HepG2 (cell line): ENCODE measurements around the gene NSD1.
"Not testable (repeated sequence)": the region's sequence is repeated elsewhere in the genome, so short reads cannot be mapped to it uniquely, and the experiment has no call there.

Source experiments
- ARID2 ChIP-seq: sonication (generic); formaldehyde crosslinking; IDR thresholded peaks from 2 replicates; pipeline ENCODE4 v1.8.1; 2022; ENCODE audit warnings: mild to moderate bottlenecking, missing genetic modification reagents, borderline replicate concordance
- CBFB ChIP-seq: sonication (generic); formaldehyde crosslinking; IDR thresholded peaks from 2 replicates; pipeline ENCODE4 v1.4.0; 2020; ENCODE audit warnings: missing genetic modification reagents
- CREM ChIP-seq, 2 experiments: sonication (generic) in 1 of 2; formaldehyde crosslinking in 1 of 2; IDR thresholded peaks; 2 replicates each; pipeline versions ENCODE4 v1.4.0 to v1.6.1; 2016 to 2020; ENCODE audit warnings: antibody characterized with exemption in 1 of 2, mild to moderate bottlenecking in 1 of 2, missing genetic modification reagents in 1 of 2
- CTCF ChIP-seq: sonication (generic); formaldehyde crosslinking; IDR thresholded peaks from 2 replicates; pipeline ENCODE4 v1.5.0; 2020; ENCODE audit warnings: mild to moderate bottlenecking, missing genetic modification reagents, moderate library complexity
- DPF2 ChIP-seq: sonication (generic); formaldehyde crosslinking; IDR thresholded peaks from 2 replicates; pipeline ENCODE4 v1.4.0; 2020; ENCODE audit warnings: mild to moderate bottlenecking, low read depth, missing genetic modification reagents, borderline replicate concordance
- HOXA5 ChIP-seq: sonication (generic); formaldehyde crosslinking; IDR thresholded peaks from 2 replicates; pipeline ENCODE4 v1.4.0; 2020; ENCODE audit warnings: missing genetic modification reagents
- NFYB ChIP-seq: sonication (generic); formaldehyde crosslinking; IDR thresholded peaks from 2 replicates; pipeline ENCODE4 v1.4.0; 2020; ENCODE audit warnings: missing genetic modification reagents
- SAFB2 ChIP-seq: sonication (generic); formaldehyde crosslinking; IDR thresholded peaks from 2 replicates; pipeline ENCODE4 v1.5.1; 2020; ENCODE audit warnings: missing genetic modification reagents, low read depth, mild to moderate bottlenecking, borderline replicate concordance
- SIX4 ChIP-seq: sonication (generic); formaldehyde crosslinking; IDR thresholded peaks from 2 replicates; pipeline ENCODE4 v1.4.0; 2020; ENCODE audit warnings: missing genetic modification reagents
- ZFY ChIP-seq: sonication (generic); formaldehyde crosslinking; IDR thresholded peaks from 2 replicates; pipeline ENCODE4 v1.4.0; 2020; ENCODE audit warnings: missing genetic modification reagents
- ZNF101 ChIP-seq: sonication (generic); formaldehyde crosslinking; IDR thresholded peaks from 2 replicates; pipeline ENCODE4 v1.4.0; 2020; ENCODE audit warnings: mild to moderate bottlenecking, low read depth, missing genetic modification reagents, borderline replicate concordance
- ZNF121 ChIP-seq: sonication (generic); formaldehyde crosslinking; IDR thresholded peaks from 2 replicates; pipeline ENCODE4 v1.5.0; 2020; ENCODE audit warnings: mild to moderate bottlenecking, missing genetic modification reagents
- ZNF800 ChIP-seq: sonication (generic); formaldehyde crosslinking; IDR thresholded peaks from 2 replicates; pipeline ENCODE4 v1.4.0; 2020; ENCODE audit warnings: missing genetic modification reagents
- TF ChIP-seq, protein P1 (sequence below): sonication (generic); formaldehyde crosslinking; IDR thresholded peaks from 2 replicates; pipeline ENCODE4 v1.8.0; 2022; ENCODE audit warnings: low read depth, missing genetic modification reagents

- TF ChIP-seq ARID2 (CRISPR knock-in tag); NFYB (CRISPR knock-in tag); ZNF101 (CRISPR knock-in tag); ZNF800; CBFB (CRISPR knock-in tag); ZFY (CRISPR knock-in tag); HOXA5; CTCF (CRISPR knock-in tag); CREM (IDR thresholded peaks at IDR 0.05); CREM (CRISPR knock-in tag; IDR thresholded peaks at IDR 0.05); ZNF121 (CRISPR knock-in tag); DPF2; SIX4; SAFB2 (CRISPR knock-in tag): not testable (repeated sequence)
- TF ChIP-seq, protein P1, sequence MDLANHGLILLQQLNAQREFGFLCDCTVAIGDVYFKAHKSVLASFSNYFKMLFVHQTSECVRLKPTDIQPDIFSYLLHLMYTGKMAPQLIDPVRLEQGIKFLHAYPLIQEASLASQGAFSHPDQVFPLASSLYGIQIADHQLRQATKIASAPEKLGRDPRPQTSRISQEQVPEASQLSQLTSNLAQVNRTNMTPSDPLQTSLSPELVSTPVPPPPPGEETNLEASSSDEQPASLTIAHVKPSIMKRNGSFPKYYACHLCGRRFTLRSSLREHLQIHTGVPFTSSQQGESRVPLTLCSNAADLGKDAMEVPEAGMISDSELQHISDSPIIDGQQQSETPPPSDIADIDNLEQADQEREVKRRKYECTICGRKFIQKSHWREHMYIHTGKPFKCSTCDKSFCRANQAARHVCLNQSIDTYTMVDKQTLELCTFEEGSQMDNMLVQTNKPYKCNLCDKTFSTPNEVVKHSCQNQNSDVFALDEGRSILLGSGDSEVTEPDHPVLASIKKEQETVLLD (CRISPR knock-in tag): not testable (repeated sequence)
Observed at GRCh38 chr5:177343000-177343399, 209.4 kb downstream of the NSD1 start.
